ENCODE data around the gene SPNS3.

DNA sequence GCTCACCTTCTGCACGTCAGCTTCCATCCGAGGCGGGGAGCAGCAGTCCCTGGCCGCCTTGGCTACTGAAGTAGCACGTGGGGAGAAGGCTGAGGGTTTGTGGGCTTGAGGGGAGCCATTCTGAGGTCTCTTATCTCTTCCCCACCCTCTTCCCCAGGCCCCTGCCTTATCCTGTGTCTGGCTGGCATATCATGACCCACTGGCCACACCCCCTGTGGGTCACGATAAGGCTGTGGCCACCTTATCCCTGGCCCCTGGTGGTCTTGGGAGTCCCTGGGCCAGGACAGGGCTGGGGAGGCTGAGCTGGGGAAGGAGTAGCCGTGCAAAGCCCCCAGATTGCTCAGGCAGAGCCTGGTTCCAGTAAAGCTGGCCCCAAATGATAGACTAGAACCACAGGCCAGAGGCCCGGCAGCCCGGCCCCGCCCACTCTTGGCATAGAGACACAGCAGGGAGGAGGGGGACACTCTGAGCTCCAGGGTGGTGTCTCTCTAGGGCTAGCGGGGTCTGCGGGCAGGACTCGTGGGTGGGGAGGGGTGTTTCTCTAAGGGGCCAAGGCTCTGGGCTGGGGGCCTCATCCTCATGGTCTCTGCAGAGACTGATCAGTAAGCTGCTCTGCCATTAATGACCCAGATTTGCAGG is 72.6 kb downstream of the SPNS3 start:
- TF ChIP-seq EZH2phosphoT487 (IDR thresholded peaks at IDR 0.05; ENCODE audit: low read depth, severe bottlenecking, unreplicated experiment) (no peak), CTCF (IDR thresholded peaks at IDR 0.05; ENCODE audit: poor library complexity) (no peak), EZH2 (IDR thresholded peaks at IDR 0.05; ENCODE audit: borderline replicate concordance) (no peak)

All from hepatocyte (in vitro differentiated cells).